Measurements from ENCODE around the gene STRADA.

Gene STRADA

DNA sequence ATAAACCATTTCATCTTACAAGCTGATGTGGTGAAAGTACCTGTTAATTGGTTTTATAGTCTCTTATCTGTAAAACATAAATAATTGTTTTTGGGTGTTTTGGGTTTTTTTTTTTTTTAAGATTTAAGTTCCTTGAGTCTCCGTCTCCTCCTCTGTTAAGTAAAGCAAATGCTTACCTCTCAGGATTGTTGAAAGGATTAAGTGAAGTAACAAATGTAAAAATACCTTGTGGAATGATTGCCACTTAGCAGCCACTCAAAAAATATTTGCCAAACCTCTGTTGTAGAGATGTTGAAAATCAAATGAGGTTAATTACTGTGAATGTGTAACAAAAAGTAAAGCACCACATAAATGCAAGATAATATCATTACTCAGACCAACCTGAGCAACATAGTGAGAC lies 60.9 kb downstream of the STRADA start:
- TF ChIP-seq, protein P1, sequence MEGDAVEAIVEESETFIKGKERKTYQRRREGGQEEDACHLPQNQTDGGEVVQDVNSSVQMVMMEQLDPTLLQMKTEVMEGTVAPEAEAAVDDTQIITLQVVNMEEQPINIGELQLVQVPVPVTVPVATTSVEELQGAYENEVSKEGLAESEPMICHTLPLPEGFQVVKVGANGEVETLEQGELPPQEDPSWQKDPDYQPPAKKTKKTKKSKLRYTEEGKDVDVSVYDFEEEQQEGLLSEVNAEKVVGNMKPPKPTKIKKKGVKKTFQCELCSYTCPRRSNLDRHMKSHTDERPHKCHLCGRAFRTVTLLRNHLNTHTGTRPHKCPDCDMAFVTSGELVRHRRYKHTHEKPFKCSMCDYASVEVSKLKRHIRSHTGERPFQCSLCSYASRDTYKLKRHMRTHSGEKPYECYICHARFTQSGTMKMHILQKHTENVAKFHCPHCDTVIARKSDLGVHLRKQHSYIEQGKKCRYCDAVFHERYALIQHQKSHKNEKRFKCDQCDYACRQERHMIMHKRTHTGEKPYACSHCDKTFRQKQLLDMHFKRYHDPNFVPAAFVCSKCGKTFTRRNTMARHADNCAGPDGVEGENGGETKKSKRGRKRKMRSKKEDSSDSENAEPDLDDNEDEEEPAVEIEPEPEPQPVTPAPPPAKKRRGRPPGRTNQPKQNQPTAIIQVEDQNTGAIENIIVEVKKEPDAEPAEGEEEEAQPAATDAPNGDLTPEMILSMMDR (IDR thresholded peaks at IDR 0.05; ENCODE audit: extremely low read depth, missing control alignments): no peak
- no peak for DNase-seq (ENCODE audit: low spot score)

DNA sequence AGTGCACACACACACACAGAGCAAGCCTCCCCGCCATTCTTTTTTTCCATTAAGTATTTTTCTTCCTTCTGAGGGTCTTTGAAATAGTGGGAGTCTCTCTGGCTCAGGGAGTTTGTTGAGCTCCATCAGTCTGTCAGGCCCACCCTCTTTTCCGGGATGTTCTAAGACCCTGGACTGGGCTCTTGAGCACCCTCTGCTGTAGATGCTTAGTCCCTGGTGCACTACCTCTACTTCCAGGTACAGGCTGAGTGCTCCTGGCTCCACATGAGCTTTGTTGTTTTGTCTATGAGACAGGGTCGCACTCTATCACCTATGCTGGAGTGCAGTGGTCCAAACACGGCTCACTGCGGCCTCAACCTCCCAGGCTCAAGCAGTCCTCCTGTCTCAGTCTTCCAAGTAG lies 62.4 kb downstream of the STRADA start:
- TF ChIP-seq, protein P1 (IDR thresholded peaks at IDR 0.05; ENCODE audit: extremely low read depth, missing control alignments): no peak
- no peak for DNase-seq (ENCODE audit: low spot score)

DNA sequence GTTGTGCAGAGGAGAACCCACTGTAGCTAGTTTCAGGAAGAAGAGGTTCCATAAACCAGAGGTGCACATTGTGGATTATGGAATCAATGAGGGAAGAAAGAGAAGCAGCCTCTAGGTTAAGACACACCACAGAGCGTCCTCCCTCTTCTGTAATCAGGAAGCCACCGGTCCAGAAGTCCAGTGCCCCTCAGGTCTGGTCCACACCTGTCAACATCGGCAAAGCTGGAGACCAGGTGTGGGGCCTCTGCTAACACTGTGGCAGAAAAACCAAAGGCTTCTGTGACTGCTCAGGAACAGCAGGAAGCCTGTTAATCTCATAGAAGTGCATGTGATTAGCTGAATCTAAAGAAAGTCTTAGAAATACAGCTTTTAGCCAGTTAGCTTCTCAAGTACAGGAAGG lies 65.0 kb downstream of the STRADA start:
- DNase-seq (ENCODE audit: low spot score): no peak
- TF ChIP-seq, protein P1 (IDR thresholded peaks at IDR 0.05; ENCODE audit: extremely low read depth, missing control alignments): no peak

DNA sequence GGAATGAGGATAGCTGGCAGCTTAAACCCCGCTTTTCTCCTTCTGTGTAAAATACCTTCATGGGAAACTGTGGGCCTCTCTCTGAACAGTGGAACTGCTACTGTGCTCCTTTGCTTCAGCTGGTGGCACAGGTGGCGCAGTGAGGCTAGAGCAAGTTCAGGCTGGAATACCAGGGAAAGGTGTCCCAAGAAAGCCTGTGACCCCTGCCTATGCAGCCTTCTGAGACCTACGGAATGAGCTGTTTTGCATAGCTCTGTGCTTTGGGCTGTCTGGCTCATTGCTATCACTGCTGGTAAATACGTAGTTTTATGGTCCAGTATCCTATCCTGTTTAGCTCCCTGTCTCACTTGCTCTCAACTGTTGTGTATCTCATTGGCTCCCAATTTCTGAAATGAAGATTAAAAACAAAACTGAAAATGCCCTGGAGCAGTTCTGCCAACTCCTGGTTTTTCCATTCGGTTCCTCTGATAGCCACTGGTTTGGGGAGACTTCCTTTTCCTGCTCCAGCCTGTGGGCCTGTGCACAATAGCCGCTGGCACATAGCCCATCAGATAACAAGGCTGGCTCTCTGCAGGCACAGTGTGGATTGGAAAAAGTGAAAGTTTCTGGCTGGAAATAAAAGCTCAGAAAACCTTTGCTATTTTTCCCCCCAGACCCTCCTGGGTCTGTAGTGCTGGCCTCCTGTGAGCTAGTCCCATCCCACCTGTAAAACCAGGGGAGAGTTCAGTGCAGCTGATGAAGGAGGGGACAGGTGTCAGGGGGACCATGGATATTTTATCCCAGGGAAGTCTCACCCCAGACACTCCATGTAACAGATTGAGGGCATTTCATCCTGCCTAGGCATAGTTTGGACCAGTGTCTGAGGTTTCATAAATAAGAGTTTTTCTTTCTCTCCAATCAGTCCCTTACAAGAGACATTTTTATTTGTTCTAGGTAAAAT lies 65.7 kb downstream of the STRADA start:
- DNase-seq (ENCODE audit: low spot score): no peak
- TF ChIP-seq, protein P1 (IDR thresholded peaks at IDR 0.05; ENCODE audit: extremely low read depth, missing control alignments): no peak

DNA sequence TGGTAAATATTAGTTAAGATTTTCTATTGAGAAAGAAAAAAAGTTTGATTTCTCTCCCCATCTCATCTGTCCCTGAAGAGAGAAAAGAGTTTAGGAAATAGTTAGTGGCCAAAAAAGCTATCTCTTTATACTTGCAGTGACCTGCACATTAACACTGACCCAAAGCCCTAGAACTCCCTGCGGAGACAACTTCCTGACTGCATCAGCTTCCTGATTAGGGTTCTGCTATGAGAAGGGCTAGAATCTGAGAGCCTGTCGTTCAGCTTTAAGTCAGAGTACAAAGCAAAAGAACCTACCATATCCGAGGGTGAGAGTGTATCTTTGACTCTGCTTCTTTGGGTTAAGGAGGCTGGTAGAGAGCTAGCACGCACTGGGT lies 66.4 kb downstream of the STRADA start:
- no peak for DNase-seq (ENCODE audit: low spot score)
- TF ChIP-seq, protein P1 (IDR thresholded peaks at IDR 0.05; ENCODE audit: extremely low read depth, missing control alignments): no peak

DNA sequence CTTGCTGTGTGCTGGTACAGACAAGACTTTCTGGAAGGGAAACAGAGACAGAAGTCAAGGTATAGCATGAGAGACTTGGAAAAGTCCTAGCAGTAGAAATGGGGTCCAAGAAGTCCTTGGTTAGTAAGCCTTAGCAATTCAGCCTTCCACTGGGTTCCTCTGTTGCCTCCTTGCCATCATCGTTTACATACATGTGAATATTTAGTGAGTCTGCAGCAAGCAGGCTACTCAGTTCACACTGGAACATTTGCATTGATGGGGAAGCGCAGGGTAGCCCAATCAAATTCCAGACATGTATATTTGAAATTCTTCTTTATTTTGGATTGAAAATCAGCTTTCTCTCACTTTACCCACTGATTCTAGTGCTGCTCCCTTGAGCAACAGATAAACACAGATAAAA lies 68.7 kb downstream of the STRADA start:
- TF ChIP-seq, protein P1 (IDR thresholded peaks at IDR 0.05; ENCODE audit: extremely low read depth, missing control alignments): no peak
- DNase-seq (ENCODE audit: low spot score): no peak

DNA sequence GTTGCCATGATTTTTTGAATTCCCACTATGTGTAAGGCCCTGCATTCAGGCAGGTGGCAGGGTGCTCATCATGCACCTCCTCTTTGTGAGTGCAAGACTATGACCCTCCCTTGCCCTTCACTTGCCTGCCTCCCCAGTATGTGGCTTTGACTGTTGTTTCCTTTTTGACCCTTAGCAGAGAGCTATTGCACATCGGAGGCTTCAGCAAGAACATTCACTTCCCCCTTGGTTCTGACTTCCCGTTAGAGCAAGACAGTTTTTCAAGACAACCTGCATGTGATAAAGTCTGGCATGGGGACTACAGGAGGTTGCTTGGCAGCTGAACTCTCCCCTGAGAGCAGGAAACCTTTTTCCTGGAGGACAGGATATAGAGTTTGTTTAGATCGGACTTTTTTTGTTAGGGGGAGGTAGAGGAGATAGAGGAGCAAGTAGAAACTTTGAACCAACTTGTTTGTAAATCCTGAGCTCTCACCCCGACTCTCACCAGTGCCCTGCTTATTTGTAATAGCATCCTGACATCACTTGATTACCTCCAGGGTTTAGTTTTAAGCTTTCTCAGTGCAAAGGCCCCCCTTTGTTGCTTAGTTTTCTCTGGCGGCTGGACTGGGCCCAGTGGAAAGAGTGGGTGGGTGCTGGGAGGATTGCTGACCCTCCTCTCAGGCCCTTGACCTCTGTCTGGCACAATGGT lies 75.9 kb downstream of the STRADA start:
- TF ChIP-seq, protein P1 (IDR thresholded peaks at IDR 0.05; ENCODE audit: extremely low read depth, missing control alignments): no peak
- DNase-seq (ENCODE audit: low spot score): peak; percentile 43
